Astrocyte (in vitro differentiated cells and primary cell): ENCODE data around the gene GRM7.

Source experiments
- CTCF ChIP-seq: IDR thresholded peaks from 2 replicates; pipeline ENCODE4 v1.5.1; 2011; ENCODE audit warnings: low read depth, mild to moderate bottlenecking, inconsistent platforms, low read length, moderate library complexity; ENCODE audit not compliant: insufficient read depth
- EZH2 ChIP-seq: IDR thresholded peaks from 2 replicates; pipeline ENCODE4 v1.6.1; 2012; ENCODE audit warnings: mild to moderate bottlenecking, low read length, inconsistent platforms; ENCODE audit not compliant: insufficient read depth

- TF ChIP-seq CTCF, result no peak
- TF ChIP-seq EZH2, result no peak
Measured at GRCh38 chr3:7759630-7760029, 898.7 kb downstream of the GRM7 start.
